Measurements from ENCODE around the gene MYBPC1. TPM values are rescaled to one million over a fixed set of nuclear protein-coding genes. Genes with fewer than 3 reads are reported as not detected.
"Not testable (repeated sequence)": the region's sequence is repeated elsewhere in the genome, so short reads cannot be mapped to it uniquely, and the experiment has no call there.

The MYBPC1 gene
- total and polyA plus RNA-seq, 8 donors, result 0.08 to 13.6 (median 0.35) TPM; not detected in 2

DNA sequence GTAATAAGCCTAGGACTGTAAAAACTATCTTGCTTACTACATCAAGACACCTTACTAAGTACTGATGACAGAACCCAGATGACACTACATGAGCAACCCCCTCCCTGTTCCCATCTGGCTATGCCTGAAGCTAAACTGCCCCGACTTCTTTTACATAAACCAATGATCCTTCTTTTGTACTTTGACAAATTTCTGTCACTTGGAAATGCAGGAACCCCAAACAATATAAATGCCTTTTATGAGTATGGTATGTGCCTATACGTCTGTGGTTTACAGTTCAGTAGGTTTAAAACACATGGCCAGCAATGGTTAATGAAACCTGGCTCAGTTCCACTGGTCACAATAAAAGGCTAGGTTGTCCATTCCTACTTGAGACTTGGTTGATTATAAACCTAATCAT, 138.4 kb downstream of the MYBPC1 start:
- ATAC-seq, result no peak
- H3K27me3 ChIP-seq, result no peaks in the 10 kb centered on the region
- no peak for DNase-seq
- 35 to 53% methylated on average over 2 of the region's 2 CpGs for WGBS, 2 donors
- TF ChIP-seq, protein P1, sequence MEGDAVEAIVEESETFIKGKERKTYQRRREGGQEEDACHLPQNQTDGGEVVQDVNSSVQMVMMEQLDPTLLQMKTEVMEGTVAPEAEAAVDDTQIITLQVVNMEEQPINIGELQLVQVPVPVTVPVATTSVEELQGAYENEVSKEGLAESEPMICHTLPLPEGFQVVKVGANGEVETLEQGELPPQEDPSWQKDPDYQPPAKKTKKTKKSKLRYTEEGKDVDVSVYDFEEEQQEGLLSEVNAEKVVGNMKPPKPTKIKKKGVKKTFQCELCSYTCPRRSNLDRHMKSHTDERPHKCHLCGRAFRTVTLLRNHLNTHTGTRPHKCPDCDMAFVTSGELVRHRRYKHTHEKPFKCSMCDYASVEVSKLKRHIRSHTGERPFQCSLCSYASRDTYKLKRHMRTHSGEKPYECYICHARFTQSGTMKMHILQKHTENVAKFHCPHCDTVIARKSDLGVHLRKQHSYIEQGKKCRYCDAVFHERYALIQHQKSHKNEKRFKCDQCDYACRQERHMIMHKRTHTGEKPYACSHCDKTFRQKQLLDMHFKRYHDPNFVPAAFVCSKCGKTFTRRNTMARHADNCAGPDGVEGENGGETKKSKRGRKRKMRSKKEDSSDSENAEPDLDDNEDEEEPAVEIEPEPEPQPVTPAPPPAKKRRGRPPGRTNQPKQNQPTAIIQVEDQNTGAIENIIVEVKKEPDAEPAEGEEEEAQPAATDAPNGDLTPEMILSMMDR (IDR thresholded peaks at IDR 0.05), result no peak
- no peak overlapping the region for H3K4me3 ChIP-seq
- H3K27ac ChIP-seq, result no peak overlapping the region
- no peaks in the 10 kb centered on the region for H3K9me3 ChIP-seq
- H3K4me1 ChIP-seq, result peaks cover 0 to 5% (median 0%) of the 10 kb centered on the region in 3 donors
- H3K36me3 ChIP-seq, result no peaks in the 10 kb centered on the region
- intact Hi-C loops (cut with DNase I), result no loop called here
- FAIRE-seq, result no peak

DNA sequence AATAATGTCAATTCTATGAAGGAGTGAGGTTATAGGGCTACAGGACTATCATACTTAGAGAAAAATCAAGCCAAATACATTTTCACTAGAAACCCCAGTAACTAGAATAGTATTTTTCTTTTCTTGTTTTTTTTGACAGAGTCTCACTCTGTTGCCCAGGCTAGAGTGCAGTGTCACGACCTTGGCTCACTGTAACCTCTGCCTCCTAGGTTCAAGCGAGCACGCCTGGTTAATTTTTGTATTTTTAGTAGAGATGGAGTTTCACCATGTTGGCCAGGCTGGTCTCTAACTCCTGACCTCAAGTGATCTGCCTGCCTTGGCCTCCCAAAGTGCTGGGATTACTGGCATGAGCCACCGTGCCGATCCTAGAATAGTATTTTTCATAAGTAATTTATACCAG, 139.7 kb downstream of the MYBPC1 start:
- 94 to 96% methylated on average over 5 of the region's 5 CpGs for WGBS, 2 donors
- DNase-seq; H3K36me3 ChIP-seq; FAIRE-seq; H3K9me3 ChIP-seq; ATAC-seq; H3K27me3 ChIP-seq; intact Hi-C loops (cut with DNase I); H3K27ac ChIP-seq; H3K4me3 ChIP-seq; H3K4me1 ChIP-seq: not testable (repeated sequence)

Other genes with a start within 250 kb of the MYBPC1 start
- 10 to 100 TPM; 40.4 to 65.8 (median 61.2) TPM for gene ARL1, start 187.2 kb upstream of the MYBPC1 start, total RNA-seq
- 10 to 100 TPM; 16.0 to 36.3 TPM for gene ARL1, start 187.2 kb upstream of the MYBPC1 start, polyA plus RNA-seq
- not detected for gene SPIC, start 119.6 kb upstream of the MYBPC1 start, total RNA-seq
- gene SPIC, start 119.6 kb upstream of the MYBPC1 start, polyA plus RNA-seq, result not detected
- gene CHPT1, start 102.7 kb downstream of the MYBPC1 start, total RNA-seq, result 10 to 100 TPM; 11.4 to 27.3 (median 14.4) TPM
- gene CHPT1, start 102.7 kb downstream of the MYBPC1 start, polyA plus RNA-seq, result 10 to 100 TPM; 10.3 to 14.0 TPM
- gene SYCP3, start 144.5 kb downstream of the MYBPC1 start, total RNA-seq, result under 1 TPM in 3 of 6 donors, not detected in 3; 0.06 to 0.25 (median 0.15) TPM
- gene SYCP3, start 144.5 kb downstream of the MYBPC1 start, polyA plus RNA-seq, result under 1 TPM; 0.30 to 0.31 TPM
- 10 to 100 TPM; 10.7 to 27.7 (median 14.8) TPM for gene GNPTAB, start 236.0 kb downstream of the MYBPC1 start, total RNA-seq
- gene GNPTAB, start 236.0 kb downstream of the MYBPC1 start, polyA plus RNA-seq, result 1 to 10 TPM; 5.4 to 6.3 TPM